Pancreas (tissue), 10 donors: ENCODE results near the gene CCBE1. TPM values are rescaled to one million over a fixed set of nuclear protein-coding genes. Genes with fewer than 3 reads are reported as not detected.
A peak's percentile ranks its signal among the peaks of the same experiment; 100 is the strongest.

Experiments used
- ATAC-seq, 4 donors: fragments of 200-7000 bp; cut with Tn5 transposase; one replicate each; pipeline versions ENCODE4 v1.8.0 to v1.9.1; 2020; ENCODE audit warnings: mild to moderate bottlenecking in 4 of 4, moderate library complexity in 4 of 4
- DNase-seq, 6 donors: peaks; one replicate each; pipeline ENCODE4 v3.0.0-alpha.2; 2020
- FAIRE-seq: peaks from 2 replicates; lab custom pipeline; 2012; peaks lifted over from hg19 to GRCh38; lab: Jason Lieb, UNC
- H3K27ac ChIP-seq, 4 donors: fragments of 200-600 bp; sonication (generic); 1 replicate in 3 of 4; 2 replicates in 1 of 4; pipeline versions ENCODE4 v1.5.0 to v1.8.0; 2020
- H3K27me3 ChIP-seq, 4 donors: fragments of 200-600 bp; one replicate each; pipeline ENCODE4 v1.8.0; 2021
- H3K36me3 ChIP-seq, 3 donors: fragments of 200-600 bp; sonication (generic) in 1 of 3; one replicate each; pipeline versions ENCODE4 v1.5.0 to v1.8.0; 2020 to 2021
- H3K4me1 ChIP-seq, 3 donors: fragments of 200-600 bp; one replicate each; pipeline ENCODE4 v1.8.0; 2021
- H3K4me3 ChIP-seq, 4 donors: fragments of 200-600 bp; sonication (generic) in 2 of 4; one replicate each; pipeline versions ENCODE4 v1.5.0 to v1.8.0; 2020 to 2021
- H3K9me3 ChIP-seq, 4 donors: fragments of 200-600 bp; one replicate each; pipeline ENCODE4 v1.8.0; 2021
- CTCF ChIP-seq, 4 donors: fragments of 200-600 bp; sonication (generic) in 3 of 4; IDR thresholded peaks; one replicate each; pipeline versions ENCODE4 v1.5.0 to v1.8.0; 2021; ENCODE audit warnings: antibody characterized with exemption in 4 of 4
- WGBS, 2 donors: extraction: QIAGEN DNeasy Blood & Tissue Kit; methylation state at CpG; one replicate each; pipeline ENCODE4 v1.1.7; 2013; 5-methylcytosine and 5-hydroxymethylcytosine counted together
- intact Hi-C, 3 donors: fragments of 100-400 bp; cut with DNase I; formaldehyde crosslinking; loops; one replicate each; pipeline versions ENCODE4 v1.11.1 to v1.14.2; 2022
- polyA plus RNA-seq, 2 donors: library from polyadenylated mRNA; stranded (reverse); fragments of 200-250 nt; gene quantifications; one replicate each; pipeline ENCODE4 v1.2.3, GENCODE V29; 2013
- total RNA-seq, 6 donors: library from RNA; stranded (reverse); fragmentation: NEBNext Ultra II Directional in 4 of 6; extraction: Animal tissue kit (Norgen Biotek cat#: 25700) in 4 of 6; gene quantifications; one replicate each; pipeline versions ENCODE4 v1.2.1 to v1.2.4, GENCODE V29; 2021 to 2023
- donor health status: healthy with polysubstance abuse.
- donor health status: DM: no; HTN: no; CAD: no; lungs with moderate emphysema.
- donor health status: DM: no; HTN: no; CAD: no.
- donor health status: control.
- donor health status: control.
- donor health status: Bipolar disorder and iron deficiency.
- donor health status: DM: yes; HTN: yes; CAD: no.
- donor health status: DM: no; HTN: no; CAD: no.
- donor health status: DM: no; HTN: no; CAD: no.
- donor health status: DM: yes; HTN: yes; CAD: no.

CCBE1 gene
- total and polyA plus RNA-seq, 8 donors = 0.08 to 1.5 (median 0.59) TPM

- 24 to 30% methylated on average over 3 of the region's 3 CpGs for WGBS, 2 donors
- peak in 2 of 6 donors; percentile 3 to 10 for DNase-seq
- intact Hi-C loops = loop anchor here in 1 of 3 donors (10.0 kb wide), 1 partner anchor 89 kb away; no protein-coding TSS in a partner anchor
Observed at GRCh38 chr18:59393381-59393780, 303.8 kb downstream of the CCBE1 start.

GRCh38 chr18:59388817-59389216, 308.4 kb downstream of the CCBE1 start:
- WGBS, 2 donors = 68 to 83% methylated on average over 4 of the region's 4 CpGs
- no peak overlapping the region for H3K27ac ChIP-seq
- ATAC-seq = no peak
- DNase-seq = no peak
- no peak for FAIRE-seq
- no peak overlapping the region for H3K4me3 ChIP-seq
- H3K27me3 ChIP-seq = no peaks in the 10 kb centered on the region
- no peaks in the 10 kb centered on the region for H3K4me1 ChIP-seq
- H3K9me3 ChIP-seq = no peaks in the 10 kb centered on the region
- intact Hi-C loops = no loop called here
- no peaks in the 10 kb centered on the region for H3K36me3 ChIP-seq
- no peak for TF ChIP-seq CTCF (IDR thresholded peaks at IDR 0.05)

More at GRCh38 chr18:59393381-59393780, 303.8 kb downstream of the CCBE1 start:
- no peak overlapping the region for H3K4me3 ChIP-seq
- no peak for TF ChIP-seq CTCF (IDR thresholded peaks at IDR 0.05)
- H3K36me3 ChIP-seq = no peaks in the 10 kb centered on the region
- H3K4me1 ChIP-seq = no peaks in the 10 kb centered on the region
- H3K27ac ChIP-seq = no peak overlapping the region
- H3K27me3 ChIP-seq = no peaks in the 10 kb centered on the region
- H3K9me3 ChIP-seq = no peaks in the 10 kb centered on the region
- no peak for FAIRE-seq
- ATAC-seq = peak; percentile 34 to 81 (median 77)

GRCh38 chr18:59387687-59388565, 309.3 kb downstream of the CCBE1 start:
- no peaks in the 10 kb centered on the region for H3K36me3 ChIP-seq
- intact Hi-C loops = no loop called here
- H3K27me3 ChIP-seq = no peaks in the 10 kb centered on the region
- no peaks in the 10 kb centered on the region for H3K9me3 ChIP-seq
- no peak for ATAC-seq
- H3K4me1 ChIP-seq = no peaks in the 10 kb centered on the region
- FAIRE-seq = no peak
- WGBS, 2 donors = 67 to 69% methylated on average over 11 of the region's 11 CpGs
- no peak overlapping the region for H3K4me3 ChIP-seq
- TF ChIP-seq CTCF (IDR thresholded peaks at IDR 0.05) = no peak
- H3K27ac ChIP-seq = no peak overlapping the region
- DNase-seq = no peak

GRCh38 chr18:59386909-59387686, 310.1 kb downstream of the CCBE1 start:
- no peak for DNase-seq
- Histone ChIP-seq H3K36me3 (no peaks in the 10 kb centered on the region), H3K27ac (no peak overlapping the region), H3K4me3 (no peak overlapping the region), H3K27me3 (no peaks in the 10 kb centered on the region), H3K9me3 (no peaks in the 10 kb centered on the region), H3K4me1 (no peaks in the 10 kb centered on the region)
- no peak for FAIRE-seq
- WGBS, 2 donors = 80 to 83% methylated on average over 8 of the region's 8 CpGs
- no peak for ATAC-seq
- intact Hi-C loops = no loop called here
- TF ChIP-seq CTCF (IDR thresholded peaks at IDR 0.05) = no peak
